Common myeloid progenitor, CD34-positive (primary cell): ENCODE data around the gene RABL2B.

Source experiments
- CTCF ChIA-PET: fragments of 350-600 bp; sonication (Branson Sonifier 250); formaldehyde crosslinking; loops from one replicate; lab custom pipeline; 2021; ENCODE audit warnings: antibody characterized with exemption; lab: Charles Lee
- POLR2A ChIA-PET: fragments of 350-600 bp; sonication (Branson Sonifier 250); formaldehyde crosslinking; loops from one replicate; lab custom pipeline; 2021; ENCODE audit warnings: antibody characterized with exemption; lab: Charles Lee
- DNase-seq, 3 donors: peaks; one replicate each; pipeline versions ENCODE4 v3.0.0 to v3.0.0-alpha.2; 2013
- H3K27ac ChIP-seq, 2 experiments: 1 replicate in 1 of 2; 2 replicates in 1 of 2; pipeline ENCODE4 v1.7.0; 2013; ENCODE audit warnings: inconsistent platforms in 2 of 2, low read length in 2 of 2, mild to moderate bottlenecking in 2 of 2, low read depth in 1 of 2, moderate library complexity in 1 of 2; ENCODE audit not compliant: severe bottlenecking in 2 of 2, insufficient read depth in 1 of 2, poor library complexity in 1 of 2
- H3K27me3 ChIP-seq, 5 experiments: replicated peaks in 2 of 5; 1 replicate in 3 of 5; 2 replicates in 2 of 5; pipeline versions ENCODE4 v1.6.1 to v1.7.0; 2013; ENCODE audit warnings: low read length in 4 of 5, mild to moderate bottlenecking in 2 of 5, moderate library complexity in 2 of 5, inconsistent platforms in 1 of 5; ENCODE audit not compliant: insufficient read depth in 5 of 5, control insufficient read depth in 4 of 5
- H3K36me3 ChIP-seq, 4 experiments: 1 replicate in 2 of 4; 2 replicates in 2 of 4; pipeline versions ENCODE4 v1.6.1 to v1.7.0; 2013; ENCODE audit warnings: low read length in 3 of 4, control low read depth in 1 of 4, mild to moderate bottlenecking in 1 of 4; ENCODE audit not compliant: control insufficient read depth in 4 of 4, insufficient read depth in 4 of 4
- H3K4me1 ChIP-seq, 4 experiments: 1 replicate in 3 of 4; 2 replicates in 1 of 4; pipeline versions ENCODE4 v1.6.1 to v1.7.1; 2013; ENCODE audit warnings: low read length in 3 of 4, mild to moderate bottlenecking in 3 of 4, control low read depth in 1 of 4, inconsistent platforms in 1 of 4, moderate library complexity in 1 of 4; ENCODE audit not compliant: control insufficient read depth in 4 of 4, insufficient read depth in 4 of 4; ENCODE audit errors: control extremely low read depth in 1 of 4
- H3K4me3 ChIP-seq, 7 experiments: 1 replicate in 4 of 7; 2 replicates in 3 of 7; pipeline versions ENCODE4 v1.5.1 to v1.7.0; 2013; ENCODE audit warnings: mild to moderate bottlenecking in 7 of 7, low read length in 6 of 7, moderate library complexity in 6 of 7, inconsistent platforms in 2 of 7, low read depth in 2 of 7, control low read depth in 1 of 7; ENCODE audit not compliant: insufficient read depth in 4 of 7, control insufficient read depth in 1 of 7; ENCODE audit errors: extremely low read depth in 1 of 7
- H3K9me3 ChIP-seq, 5 experiments: 1 replicate in 4 of 5; 2 replicates in 1 of 5; pipeline versions ENCODE4 v1.6.1 to v1.7.1; 2013; ENCODE audit warnings: low read length in 4 of 5, mild to moderate bottlenecking in 2 of 5, inconsistent platforms in 1 of 5, low read depth in 1 of 5, moderate library complexity in 1 of 5; ENCODE audit not compliant: control insufficient read depth in 4 of 5, insufficient read depth in 2 of 5; ENCODE audit errors: control extremely low read depth in 1 of 5
- WGBS: methylation state at CpG from one replicate; pipeline ENCODE4 v1.1.5; 2013; ENCODE audit not compliant: insufficient coverage; 5-methylcytosine and 5-hydroxymethylcytosine counted together

The RABL2B gene

GRCh38 chr22:50722048-50722701, 61.3 kb downstream of the RABL2B start:
- ChIA-PET CTCF (interaction anchor here (1.2 to 1.5 kb wide), 2 partner anchors 10 to 22 kb away, joined by 3 to 5 read pairs; no protein-coding TSS in a partner anchor), POLR2A (no interaction called here)
- Histone ChIP-seq H3K9me3 (no peaks in the 10 kb centered on the region), H3K36me3 (peaks cover 0 to 86% (median 67%) of the 10 kb centered on the region in 4 experiments), H3K4me1 (no peaks in the 10 kb centered on the region), H3K27me3 (no peaks in the 10 kb centered on the region), H3K27ac (no peak overlapping the region), H3K4me3 (no peak overlapping the region)
- WGBS, result 95% methylated on average over 24 of the region's 33 CpGs
- DNase-seq, result no peak

- H3K27me3 ChIP-seq, result no peaks in the 10 kb centered on the region
- H3K4me1 ChIP-seq, result no peaks in the 10 kb centered on the region
- H3K9me3 ChIP-seq, result no peaks in the 10 kb centered on the region
- WGBS, result 98% methylated on average over 32 of the region's 32 CpGs
- H3K27ac ChIP-seq, result no peak overlapping the region
- H3K4me3 ChIP-seq, result no peak overlapping the region
- no peak for DNase-seq
- peaks cover 6 to 86% (median 65%) of the 10 kb centered on the region in 4 experiments for H3K36me3 ChIP-seq
- ChIA-PET POLR2A (no interaction called here), CTCF (interaction anchor here (0.5 to 1.2 kb wide), 2 partner anchors 21 to 71 kb away, joined by 3 read pairs; no protein-coding TSS in a partner anchor)
Measured at GRCh38 chr22:50721257-50721844, 62.1 kb downstream of the RABL2B start.

- H3K27me3 ChIP-seq, result no peaks in the 10 kb centered on the region
- ChIA-PET POLR2A (no interaction called here), CTCF (interaction anchor here (0.5 kb wide), 1 partner anchor 70 kb away, joined by 3 read pairs; no protein-coding TSS in a partner anchor)
- no peaks in the 10 kb centered on the region for H3K4me1 ChIP-seq
- no peaks in the 10 kb centered on the region for H3K9me3 ChIP-seq
- H3K27ac ChIP-seq, result no peak overlapping the region
- peaks cover 6 to 85% (median 62%) of the 10 kb centered on the region in 4 experiments for H3K36me3 ChIP-seq
- no peak for DNase-seq
- WGBS, result 95% methylated on average over 99 of the region's 132 CpGs
- no peak overlapping the region for H3K4me3 ChIP-seq
Measured at GRCh38 chr22:50720301-50721256, 62.9 kb downstream of the RABL2B start.

- ChIA-PET POLR2A (no interaction called here), CTCF (no interaction called here)
- H3K9me3 ChIP-seq, result no peaks in the 10 kb centered on the region
- no peak overlapping the region for H3K4me3 ChIP-seq
- H3K36me3 ChIP-seq, result peaks cover 6 to 84% (median 64%) of the 10 kb centered on the region in 4 experiments
- no peaks in the 10 kb centered on the region for H3K4me1 ChIP-seq
- no peak for DNase-seq
- H3K27me3 ChIP-seq, result no peaks in the 10 kb centered on the region
- H3K27ac ChIP-seq, result no peak overlapping the region
- 96% methylated on average over 31 of the region's 40 CpGs for WGBS
Measured at GRCh38 chr22:50719814-50720300, 63.6 kb downstream of the RABL2B start.

- Histone ChIP-seq H3K4me3 (no peak overlapping the region), H3K36me3 (peaks cover 6 to 84% (median 59%) of the 10 kb centered on the region in 4 experiments), H3K27me3 (no peaks in the 10 kb centered on the region), H3K9me3 (no peaks in the 10 kb centered on the region), H3K4me1 (no peaks in the 10 kb centered on the region), H3K27ac (no peak overlapping the region)
- CTCF ChIA-PET, result no interaction called here
- no peak for DNase-seq
- POLR2A ChIA-PET, result no interaction called here
- 98% methylated on average over 7 of the region's 10 CpGs for WGBS
Measured at GRCh38 chr22:50718352-50718709, 65.1 kb downstream of the RABL2B start.

- Histone ChIP-seq H3K36me3 (peaks cover 6 to 84% (median 59%) of the 10 kb centered on the region in 4 experiments), H3K4me1 (no peaks in the 10 kb centered on the region), H3K4me3 (no peak overlapping the region), H3K9me3 (no peaks in the 10 kb centered on the region), H3K27me3 (no peaks in the 10 kb centered on the region), H3K27ac (no peak overlapping the region)
- CTCF ChIA-PET, result interaction anchor here (1.3 kb wide), 1 partner anchor 8 kb away, joined by 6 read pairs; no protein-coding TSS in a partner anchor
- POLR2A ChIA-PET, result no interaction called here
- whole genome bisulfite sequencing, result 96% methylated on average over 7 of the region's 10 CpGs
- no peak for DNase-seq
Measured at GRCh38 chr22:50717709-50718351, 65.6 kb downstream of the RABL2B start.
